ENCODE data around the gene SP5. TPM values are rescaled to one million over a fixed set of nuclear protein-coding genes. Genes with fewer than 3 reads are reported as not detected.

The SP5 gene
- polyA plus RNA-seq, 1 of the 3 experiments (the other 2 are of a cell fraction): not detected

- H3K27ac ChIP-seq (ENCODE audit: low read depth in 2 of 2, low read length in 1 of 2): no peak overlapping the region
- no peaks in the 10 kb centered on the region for H3K79me2 ChIP-seq (ENCODE audit: insufficient read depth)
- H3F3A ChIP-seq (replicated peaks; ENCODE audit: insufficient read depth): no peaks in the 10 kb centered on the region
- H3K4me1 ChIP-seq (ENCODE audit: control insufficient read depth in 1 of 2, insufficient read depth in 2 of 2, low read depth in 1 of 2, low read length in 1 of 2): peaks cover 0 to 9% of the 10 kb centered on the region in 2 experiments; a peak in 2 of 4 replicates
- H4K20me1 ChIP-seq (ENCODE audit: insufficient read depth): no peaks in the 10 kb centered on the region
- WGBS (ENCODE audit: low lambda C conversion rate): 21% methylated on average over 18 of the region's 18 CpGs
- ChIA-PET CTCF (interaction anchor here (1.0 to 2.1 kb wide), 8 partner anchors 9 to 341 kb away, joined by 3 to 6 read pairs (median 4); partner anchors contain the start of gene GAD1), POLR2A (no interaction called here)
- H3K27me3 ChIP-seq (ENCODE audit: insufficient read depth): peaks cover 50% of the 10 kb centered on the region
- no peak overlapping the region for H3K4me2 ChIP-seq
- no peak for DNase-seq
- no peaks in the 10 kb centered on the region for H3K36me3 ChIP-seq (replicated peaks in 1 of 2; ENCODE audit: control insufficient read depth in 1 of 2, insufficient read depth in 2 of 2, low read length in 1 of 2)
- no peak overlapping the region for H3K9ac ChIP-seq
- H3K9me2 ChIP-seq: no peaks in the 10 kb centered on the region
- no peaks in the 10 kb centered on the region for H3K9me3 ChIP-seq
- no peak overlapping the region for H2AFZ ChIP-seq (ENCODE audit: low read depth)
- TF ChIP-seq RAD21 (IDR thresholded peaks at IDR 0.05; ENCODE audit: low read length) (no peak), EP300 (IDR thresholded peaks at IDR 0.05; ENCODE audit: borderline replicate concordance in 1 of 2, low read depth in 1 of 2, low read length in 1 of 2) (no peak), USF2 (IDR thresholded peaks at IDR 0.05; ENCODE audit: borderline replicate concordance, low read depth, low read length) (no peak), PBX3 (IDR thresholded peaks at IDR 0.05) (no peak), NRF1 (IDR thresholded peaks at IDR 0.05; ENCODE audit: low read depth, low read length) (no peak), POLR2AphosphoS5 (IDR thresholded peaks at IDR 0.05; ENCODE audit: low read depth, low read length) (no peak), YY1 (IDR thresholded peaks at IDR 0.05; ENCODE audit: low read depth) (no peak), TCF12 (IDR thresholded peaks at IDR 0.05) (no peak)
- no peak overlapping the region for H3K4me3 ChIP-seq (ENCODE audit: low read depth in 2 of 2, low read length in 1 of 2)
These were observed 3.0 kb downstream of the SP5 start for GRCh38 chr2:170717991-170718589.

DNA sequence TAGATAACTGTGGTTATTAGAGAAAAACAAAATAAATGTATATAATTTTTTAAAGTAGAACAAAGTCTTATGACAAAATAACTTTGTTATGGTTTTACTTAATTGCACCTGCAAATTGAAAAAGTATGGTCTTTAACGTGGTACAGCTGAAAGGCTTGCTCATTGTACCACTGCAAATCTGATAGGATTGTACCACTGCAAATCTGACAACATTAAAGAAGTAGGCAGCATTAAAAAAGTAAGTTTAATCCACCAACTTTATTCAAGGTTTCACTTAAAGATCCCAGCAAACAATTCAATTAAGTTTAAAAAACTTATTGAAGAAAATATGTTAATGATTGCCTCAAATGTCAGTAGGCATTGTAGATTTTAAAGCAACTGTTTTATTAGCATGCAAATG, 4.7 kb downstream of the SP5 start:
- Histone ChIP-seq H3K36me3 (replicated peaks in 1 of 2; ENCODE audit: control insufficient read depth in 1 of 2, insufficient read depth in 2 of 2, low read length in 1 of 2) (no peaks in the 10 kb centered on the region), H3K27me3 (ENCODE audit: insufficient read depth) (peaks cover 44% of the 10 kb centered on the region), H3F3A (replicated peaks; ENCODE audit: insufficient read depth) (no peaks in the 10 kb centered on the region), H4K20me1 (ENCODE audit: insufficient read depth) (no peaks in the 10 kb centered on the region), H3K4me3 (ENCODE audit: low read depth in 2 of 2, low read length in 1 of 2) (0 out of 4 replicates have a peak overlapping the region, but pooled peaks of 1 of the 2 experiments have one; percentile 9), H3K9me2 (no peaks in the 10 kb centered on the region), H2AFZ (ENCODE audit: low read depth) (no peak overlapping the region), H3K79me2 (ENCODE audit: insufficient read depth) (no peaks in the 10 kb centered on the region), H3K27ac (ENCODE audit: low read depth in 2 of 2, low read length in 1 of 2) (no peak overlapping the region), H3K4me1 (ENCODE audit: control insufficient read depth in 1 of 2, insufficient read depth in 2 of 2, low read depth in 1 of 2, low read length in 1 of 2) (peaks cover 0 to 9% of the 10 kb centered on the region in 2 experiments; a peak in 2 of 4 replicates), H3K4me2 (no peak overlapping the region), H3K9ac (no peak overlapping the region), H3K9me3 (no peaks in the 10 kb centered on the region)
- POLR2A ChIA-PET: no interaction called here
- CTCF ChIA-PET: no interaction called here
- 4% methylated on average over 1 of the region's 1 CpG for WGBS (ENCODE audit: low lambda C conversion rate)
- no peak for TF ChIP-seq RFX5 (IDR thresholded peaks at IDR 0.05; ENCODE audit: low read length)
- TF ChIP-seq ELF1 (IDR thresholded peaks at IDR 0.05): no peak
- no peak for TF ChIP-seq USF2 (IDR thresholded peaks at IDR 0.05; ENCODE audit: borderline replicate concordance, low read depth, low read length)
- no peak for DNase-seq

Measured in SK-N-SH (cell line).